NCI-H345 (cell line): ENCODE measurements around the gene KRT36.

Experiments used
- DNase-seq: peaks from one replicate; lab custom pipeline; 2025; lab: John Stamatoyannopoulos, UW

Gene KRT36

GRCh38 chr17:41476866-41477815 is 12.6 kb downstream of the KRT36 start:
- no peak for DNase-seq

DNA sequence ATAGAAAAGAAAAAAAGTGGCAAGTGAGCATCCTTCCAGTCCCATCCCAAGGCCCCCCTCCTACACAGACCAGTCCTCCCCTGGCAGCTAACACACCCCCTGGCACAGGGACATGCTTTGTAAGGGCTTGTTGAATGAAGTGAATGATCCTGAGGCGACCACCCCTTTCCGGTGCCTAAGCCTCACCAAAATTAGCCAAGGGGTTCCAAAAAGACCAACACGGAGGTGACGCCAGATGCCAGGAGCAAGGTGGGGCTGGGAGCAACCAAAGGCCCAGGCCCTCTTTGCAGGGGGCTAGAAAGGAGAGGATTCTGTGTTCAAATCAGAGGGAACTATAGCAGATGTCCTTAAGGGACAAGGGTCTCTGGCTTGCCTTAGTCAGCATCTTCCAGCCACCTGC is 14.3 kb downstream of the KRT36 start:
- DNase-seq = no peak

DNA sequence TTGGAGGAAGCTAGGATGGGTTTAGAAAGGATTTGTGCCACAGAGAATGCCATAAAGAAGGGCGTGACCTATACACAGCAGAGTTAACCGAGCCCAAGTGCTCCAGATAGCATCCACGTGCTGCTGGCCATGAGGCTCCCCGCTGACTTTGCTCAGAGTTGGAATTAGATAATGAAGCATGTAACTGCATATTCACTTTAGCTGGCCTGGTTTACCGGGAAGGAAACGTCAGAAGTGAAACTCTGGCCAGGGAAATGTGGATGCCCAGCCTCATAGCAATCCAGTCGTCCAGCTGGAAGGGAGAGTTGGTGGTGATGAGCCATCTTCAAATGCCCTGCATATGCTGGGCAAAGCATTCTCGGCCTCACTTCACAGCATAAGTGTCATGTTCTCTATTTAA is 14.8 kb downstream of the KRT36 start:
- no peak for DNase-seq

GRCh38 chr17:41468346-41468745 is 21.4 kb downstream of the KRT36 start:
- no peak for DNase-seq

- no peak for DNase-seq
Observed at GRCh38 chr17:41467561-41467960, 22.1 kb downstream of the KRT36 start.

GRCh38 chr17:41466988-41467387 is 22.7 kb downstream of the KRT36 start, which contains the start of gene KRT32:
Gene KRT32, minus strand, starts transcription at chr17:41467386. Its CDS starts 61 bp downstream, at chr17:41467325.
- DNase-seq = no peak

- DNase-seq = no peak
Observed at GRCh38 chr17:41464682-41465081, 25.0 kb downstream of the KRT36 start.

DNA sequence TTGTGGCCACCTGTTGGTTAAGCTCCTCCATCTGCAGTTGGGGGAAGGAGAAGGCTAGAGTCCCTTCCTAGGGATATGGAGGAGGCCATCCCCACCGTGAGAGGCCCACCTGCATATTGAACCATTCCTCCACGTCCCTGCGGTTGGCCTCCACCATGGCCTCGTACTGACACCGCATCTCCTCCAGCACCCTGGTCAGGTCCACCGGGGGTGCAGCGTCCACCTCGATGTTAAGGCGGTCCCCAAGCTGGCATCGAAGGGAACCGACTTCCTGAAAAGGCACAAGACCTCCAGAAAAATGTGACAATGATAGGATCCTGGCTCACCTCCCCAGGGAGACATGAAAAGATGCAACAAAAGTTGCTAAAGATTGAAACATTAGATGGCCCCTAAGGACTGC is 25.5 kb downstream of the KRT36 start:
- DNase-seq = no peak

DNA sequence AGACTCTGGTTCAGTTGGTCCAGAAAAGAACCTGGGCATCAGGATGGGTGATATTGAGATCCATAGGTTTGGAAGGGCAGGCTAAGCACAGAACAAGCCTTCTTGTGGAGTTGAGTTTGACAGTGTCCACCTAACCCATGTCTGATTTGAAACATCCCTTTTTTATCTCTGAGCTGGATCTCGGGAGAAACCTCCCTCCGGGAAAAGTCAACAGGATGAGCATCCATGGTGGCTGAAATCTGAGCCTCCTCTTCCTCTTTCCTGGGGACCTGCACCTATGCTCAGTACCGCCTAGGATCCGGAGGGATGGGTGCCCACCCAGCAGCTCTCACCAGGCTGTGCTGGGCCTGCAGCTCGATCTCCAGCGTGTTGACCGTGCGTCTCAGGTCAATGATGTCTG is 26.0 kb downstream of the KRT36 start:
- no peak for DNase-seq

DNA sequence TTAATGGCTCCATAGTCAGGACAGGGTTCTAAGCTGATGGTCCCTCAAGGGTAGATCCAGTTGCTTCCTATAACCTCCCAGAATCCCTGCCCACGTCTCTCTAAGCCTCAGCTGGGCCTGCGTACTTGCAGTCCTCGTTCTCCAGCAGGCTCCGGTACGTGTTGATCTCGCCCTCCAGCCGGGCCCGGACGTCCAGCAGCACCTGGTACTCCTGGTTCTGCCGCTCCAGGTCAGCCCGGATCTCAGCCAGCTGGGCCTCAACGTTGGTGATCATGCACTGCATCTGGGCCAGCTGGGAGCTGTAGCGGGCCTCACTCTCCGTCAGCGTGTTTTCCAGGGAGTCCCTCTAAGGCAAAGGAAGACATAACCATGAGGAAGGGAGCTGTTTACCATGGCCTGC is 27.0 kb downstream of the KRT36 start:
- no peak for DNase-seq

- DNase-seq = no peak
Observed at GRCh38 chr17:41457676-41458075, 32.0 kb downstream of the KRT36 start.

- DNase-seq = no peak
Observed at GRCh38 chr17:41456204-41456603, 33.5 kb downstream of the KRT36 start.

- DNase-seq = no peak
Observed at GRCh38 chr17:41455236-41455635, 34.5 kb downstream of the KRT36 start.

GRCh38 chr17:41453066-41453465 is 36.6 kb downstream of the KRT36 start:
- DNase-seq = no peak

GRCh38 chr17:41452281-41452680 is 37.4 kb downstream of the KRT36 start:
- DNase-seq = no peak

GRCh38 chr17:41451154-41451728 is 38.5 kb downstream of the KRT36 start:
- DNase-seq = no peak

- no peak for DNase-seq
Observed at GRCh38 chr17:41449008-41449407, 40.7 kb downstream of the KRT36 start.

DNA sequence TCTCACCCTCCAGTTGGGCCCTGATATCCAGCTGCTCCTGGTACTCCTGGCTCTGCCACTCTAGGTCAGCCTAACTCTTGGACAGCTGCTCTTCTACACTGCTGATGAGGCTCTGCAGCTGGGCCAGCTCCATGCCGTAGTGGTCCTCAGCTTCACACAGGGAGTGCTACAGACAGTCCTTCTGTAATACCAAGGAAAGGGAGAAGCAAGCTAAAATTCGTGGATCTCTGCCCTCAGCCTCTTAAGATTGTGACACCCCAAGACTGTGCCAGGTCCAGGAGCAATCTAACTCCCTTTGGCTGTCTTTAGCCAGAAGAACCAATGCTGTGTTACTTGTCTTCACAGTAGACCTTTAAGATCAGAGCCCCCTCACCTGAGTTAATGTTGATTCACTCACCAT is 41.2 kb downstream of the KRT36 start:
- DNase-seq = no peak

- no peak for DNase-seq
Observed at GRCh38 chr17:41446806-41447205, 42.9 kb downstream of the KRT36 start.

- DNase-seq = no peak
Observed at GRCh38 chr17:41444640-41445039, 45.1 kb downstream of the KRT36 start.

DNA sequence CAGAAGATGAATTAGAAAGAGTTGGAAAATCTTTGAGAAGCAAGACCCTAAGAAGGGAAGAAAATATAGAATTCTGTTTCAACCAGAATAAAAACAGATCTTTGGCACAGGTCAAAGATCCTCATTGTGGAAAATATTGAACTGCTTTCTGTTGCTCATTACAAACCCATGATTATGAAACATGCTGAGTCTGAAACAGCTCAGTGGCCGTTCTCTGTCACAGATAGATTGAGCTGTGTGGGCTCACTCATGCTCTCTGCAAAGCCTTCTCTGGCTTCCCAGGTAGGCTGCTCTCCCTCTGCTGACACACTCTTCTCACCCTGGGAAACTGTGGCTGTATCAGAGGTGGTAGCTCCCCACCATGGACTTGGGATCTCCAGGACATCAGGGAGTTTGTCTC is 45.5 kb downstream of the KRT36 start:
- DNase-seq = no peak

- DNase-seq = no peak
Observed at GRCh38 chr17:41442739-41443138, 47.0 kb downstream of the KRT36 start.

DNA sequence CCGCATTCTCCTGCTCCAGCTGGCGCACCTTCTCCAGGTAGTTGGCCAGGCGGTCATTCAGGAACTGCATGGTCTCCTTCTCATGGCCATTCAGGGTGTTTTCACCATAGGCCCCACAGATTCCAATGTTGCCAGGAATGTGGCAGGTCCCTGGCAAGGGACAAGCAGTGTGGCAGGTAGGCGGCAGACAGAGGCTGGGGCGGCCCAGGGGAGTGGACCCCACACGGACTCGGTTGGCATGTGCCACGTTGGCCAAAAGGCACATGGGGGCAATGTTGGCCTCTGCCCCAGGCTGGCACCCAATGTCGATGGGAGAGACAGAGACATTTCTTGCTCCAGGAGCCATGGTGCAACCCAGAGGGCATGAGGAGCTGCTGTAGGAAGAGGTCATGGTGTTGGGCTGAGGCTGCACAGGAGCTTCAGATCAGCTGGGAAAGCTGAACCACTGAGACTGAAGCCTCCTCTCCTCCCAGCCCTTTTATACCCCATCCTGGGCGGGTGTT is 49.1 kb downstream of the KRT36 start, which contains the start of gene KRT38:
KRT38 (minus strand) TSS at position 453 of the 503 bp plus-strand sequence; CDS start at position 391, 62 bp downstream.
- DNase-seq = no peak
